Neuronal stem cell (in vitro differentiated cells): ENCODE measurements around the gene STRN4.

ENCODE experiments used
- DNase-seq: peaks from one replicate; pipeline ENCODE4 v3.0.0-alpha.2; 2013; ENCODE audit warnings: low spot score
- H2AFZ ChIP-seq: one replicate; pipeline ENCODE4 v1.6.1; 2013; ENCODE audit warnings: mild to moderate bottlenecking, low read length, inconsistent platforms
- H2AK5ac ChIP-seq: 2 replicates; pipeline ENCODE4 v1.6.1; 2013; ENCODE audit warnings: low read depth, mild to moderate bottlenecking, inconsistent platforms, low read length, moderate library complexity, mixed read lengths
- H2BK120ac ChIP-seq: 2 replicates; pipeline ENCODE4 v1.6.1; 2013; ENCODE audit warnings: low read depth, mild to moderate bottlenecking, inconsistent platforms, low read length, moderate library complexity, mixed read lengths
- H2BK12ac ChIP-seq: one replicate; pipeline ENCODE4 v1.6.1; 2013; ENCODE audit warnings: low read length, inconsistent platforms
- H2BK15ac ChIP-seq: 2 replicates; pipeline ENCODE4 v1.6.1; 2013; ENCODE audit warnings: mild to moderate bottlenecking, low read length, inconsistent platforms, mixed read lengths
- H2BK5ac ChIP-seq: one replicate; pipeline ENCODE4 v1.6.1; 2013; ENCODE audit warnings: inconsistent platforms, mild to moderate bottlenecking, low read length, moderate library complexity
- H3K14ac ChIP-seq: one replicate; pipeline ENCODE4 v1.6.1; 2013; ENCODE audit warnings: low read length, inconsistent platforms
- H3K18ac ChIP-seq: 2 replicates; pipeline ENCODE4 v1.6.1; 2013; ENCODE audit warnings: low read length, inconsistent platforms
- H3K23ac ChIP-seq: 2 replicates; pipeline ENCODE4 v1.6.1; 2013; ENCODE audit warnings: low read depth, mild to moderate bottlenecking, mixed read lengths, low read length, inconsistent platforms; ENCODE audit not compliant: poor library complexity
- H3K27ac ChIP-seq: replicated peaks from 3 replicates; pipeline ENCODE4 v1.5.1; 2013; ENCODE audit warnings: low read length, inconsistent platforms
- H3K27me3 ChIP-seq, 3 experiments: 2 replicates each; pipeline ENCODE4 v1.6.1; 2013; ENCODE audit warnings: low read length in 3 of 3, mild to moderate bottlenecking in 2 of 3, inconsistent platforms in 1 of 3, low read depth in 1 of 3, mixed read lengths in 1 of 3, moderate library complexity in 1 of 3; ENCODE audit not compliant: control insufficient read depth in 3 of 3, insufficient read depth in 3 of 3
- H3K36me3 ChIP-seq, 2 donors: replicated peaks in 1 of 2; 2 replicates each; pipeline ENCODE4 v1.6.1; 2013; ENCODE audit warnings: low read length in 2 of 2; ENCODE audit not compliant: control insufficient read depth in 2 of 2, insufficient read depth in 2 of 2
- H3K4ac ChIP-seq: 2 replicates; pipeline ENCODE4 v1.6.1; 2013; ENCODE audit warnings: inconsistent platforms, mild to moderate bottlenecking, low read length, moderate library complexity
- H3K4me1 ChIP-seq, 2 donors: 1 replicate in 1 of 2; 2 replicates in 1 of 2; pipeline ENCODE4 v1.6.1; 2013; ENCODE audit warnings: low read length in 2 of 2, low read depth in 1 of 2; ENCODE audit not compliant: control insufficient read depth in 2 of 2, insufficient read depth in 1 of 2
- H3K4me2 ChIP-seq: one replicate; pipeline ENCODE4 v1.6.1; 2013; ENCODE audit warnings: mild to moderate bottlenecking, low read length, inconsistent platforms; ENCODE audit not compliant: insufficient read depth, poor library complexity, severe bottlenecking
- H3K4me3 ChIP-seq, 2 donors: 2 replicates each; pipeline ENCODE4 v1.5.1; 2013; ENCODE audit warnings: low read length in 2 of 2, mild to moderate bottlenecking in 2 of 2, inconsistent platforms in 1 of 2, moderate library complexity in 1 of 2
- H3K79me1 ChIP-seq: one replicate; pipeline ENCODE4 v1.6.1; 2013; ENCODE audit warnings: low read depth, mild to moderate bottlenecking, inconsistent platforms, low read length, moderate library complexity
- H3K9ac ChIP-seq: one replicate; pipeline ENCODE4 v1.6.1; 2013; ENCODE audit warnings: mild to moderate bottlenecking, low read depth, low read length, inconsistent platforms; ENCODE audit not compliant: poor library complexity
- H3K9me3 ChIP-seq, 2 donors: replicated peaks in 1 of 2; 2 replicates each; pipeline versions ENCODE3 to v1.6.1; 2013; ENCODE audit warnings: low read length in 2 of 2, mild to moderate bottlenecking in 2 of 2, inconsistent platforms in 1 of 2, low read depth in 1 of 2, mixed read lengths in 1 of 2, moderate library complexity in 1 of 2; ENCODE audit not compliant: control insufficient read depth in 2 of 2, insufficient read depth in 1 of 2
- H4K8ac ChIP-seq: one replicate; pipeline ENCODE4 v1.6.1; 2013; ENCODE audit warnings: low read depth, mild to moderate bottlenecking, inconsistent platforms, low read length, moderate library complexity
- H4K91ac ChIP-seq: one replicate; pipeline ENCODE4 v1.6.1; 2013; ENCODE audit warnings: low read length, low read depth, mild to moderate bottlenecking, inconsistent platforms; ENCODE audit not compliant: poor library complexity
- WGBS, 2 donors: extraction: QIAGEN DNeasy Blood & Tissue Kit; methylation state at CpG; one replicate each; pipeline ENCODE4 v1.1.7; 2013; ENCODE audit warnings: missing lambda C conversion rate in 2 of 2, mixed read lengths in 1 of 2; ENCODE audit not compliant: insufficient read length in 2 of 2, insufficient replicate concordance in 1 of 2; ENCODE audit errors: extremely low coverage in 2 of 2; 5-methylcytosine and 5-hydroxymethylcytosine counted together

STRN4 gene

GRCh38 chr19:46788262-46788967 is 42.2 kb upstream of the STRN4 start, which contains the start of gene SLC1A5:
SLC1A5 (minus strand) TSS chr19:46788594; CDS start chr19:46787965, 629 bp downstream.
- Histone ChIP-seq H2AFZ (peak within 1 kb of the TSS; percentile 84), H3K18ac (peak within 1 kb of the TSS; percentile 89), H3K9me3 (no peaks in the 10 kb centered on the region), H3K23ac (peak within 1 kb of the TSS; percentile 95), H3K4me2 (peak within 1 kb of the TSS; percentile 90), H2AK5ac (peak within 1 kb of the TSS; percentile 78), H3K36me3 (peaks cover 4 to 21% of the 10 kb centered on the region in 2 donors), H3K4me1 (peaks cover 16 to 18% of the 10 kb centered on the region in 2 donors), H2BK12ac (no peak within 1 kb of the TSS), H4K91ac (no peak within 1 kb of the TSS), H4K8ac (no peak within 1 kb of the TSS), H2BK15ac (peak within 1 kb of the TSS; percentile 24), H2BK5ac (peak within 1 kb of the TSS; percentile 93), H3K9ac (peak within 1 kb of the TSS; percentile 97), H3K79me1 (peaks cover 7% of the 10 kb centered on the region), H3K4ac (no peak within 1 kb of the TSS), H3K27me3 (no peaks in the 10 kb centered on the region), H3K27ac (peak within 1 kb of the TSS; percentile 22), H2BK120ac (no peak within 1 kb of the TSS), H3K4me3 (peak within 1 kb of the TSS; percentile 51 to 95), H3K14ac (peak within 1 kb of the TSS; percentile 40)
- peak; percentile 95 for DNase-seq
- WGBS, 2 donors: no CpG with 5 or more reads among the region's 46 CpGs

DNA sequence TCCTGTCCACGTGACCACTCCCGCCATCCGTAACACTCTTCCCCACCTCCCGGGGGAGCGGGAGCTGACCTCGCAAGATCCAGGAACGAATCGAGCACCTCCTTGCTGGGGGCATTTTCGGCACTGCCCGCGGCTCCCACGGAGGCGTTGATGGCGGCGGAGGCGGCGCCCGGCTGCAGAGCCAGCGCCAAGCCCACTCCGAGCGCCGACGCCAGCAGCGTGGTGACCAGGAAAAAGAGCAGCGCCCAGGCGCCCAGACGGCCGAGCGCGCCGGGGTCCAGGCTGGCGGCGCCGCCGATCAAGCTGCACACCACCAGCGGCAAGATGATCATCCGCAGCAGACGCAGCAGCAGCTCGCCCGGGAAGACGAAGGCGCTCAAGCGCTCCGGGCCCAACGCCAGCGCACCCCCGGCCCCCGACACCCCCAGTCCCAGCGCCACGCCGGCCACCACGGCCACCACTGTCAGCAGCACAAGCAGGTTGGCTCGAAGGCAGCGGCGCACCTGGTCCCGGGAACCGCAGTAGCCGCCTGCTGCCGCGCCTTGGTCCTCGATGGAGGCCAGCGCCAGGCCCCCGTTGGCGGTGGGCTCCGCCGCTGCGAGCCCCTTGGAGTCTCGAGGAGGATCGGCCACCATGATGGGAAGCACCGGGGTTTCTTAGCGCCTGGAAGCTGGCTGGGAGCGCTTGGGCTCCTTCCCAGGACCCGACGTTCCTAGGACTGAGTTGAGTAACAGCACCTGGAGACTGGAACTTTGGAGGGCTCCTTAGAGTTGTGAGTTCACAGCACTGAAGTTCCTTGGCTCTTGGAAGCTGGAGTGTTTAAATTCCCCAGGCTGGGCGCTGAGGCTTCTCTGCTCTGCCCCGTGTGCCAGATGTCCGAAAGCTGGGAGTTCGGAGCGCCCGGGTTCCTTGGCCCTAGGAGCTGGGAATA is 41.3 kb upstream of the STRN4 start:
- Histone ChIP-seq H3K18ac (peak overlapping the region; percentile 89), H2BK15ac (peak overlapping the region; percentile 24), H3K79me1 (peaks cover 7% of the 10 kb centered on the region), H2AFZ (peak overlapping the region; percentile 68), H3K14ac (peak overlapping the region; percentile 40), H2BK120ac (no peak overlapping the region), H3K27me3 (no peaks in the 10 kb centered on the region), H3K9me3 (no peaks in the 10 kb centered on the region), H2BK12ac (no peak overlapping the region), H3K9ac (peak overlapping the region; percentile 97), H4K91ac (no peak overlapping the region), H2AK5ac (peak overlapping the region; percentile 78), H3K4me3 (peak overlapping the region; percentile 51 to 95), H3K36me3 (peaks cover 8 to 30% of the 10 kb centered on the region in 2 donors), H3K4me1 (peaks cover 16 to 18% of the 10 kb centered on the region in 2 donors), H2BK5ac (peak overlapping the region; percentile 93), H3K23ac (peak overlapping the region; percentile 95), H3K4ac (no peak overlapping the region), H3K4me2 (peak overlapping the region; percentile 90), H3K27ac (peak overlapping the region; percentile 22), H4K8ac (no peak overlapping the region)
- no CpG with 5 or more reads among the region's 80 CpGs for WGBS, 2 donors
- peak; percentile 52 for DNase-seq

DNA sequence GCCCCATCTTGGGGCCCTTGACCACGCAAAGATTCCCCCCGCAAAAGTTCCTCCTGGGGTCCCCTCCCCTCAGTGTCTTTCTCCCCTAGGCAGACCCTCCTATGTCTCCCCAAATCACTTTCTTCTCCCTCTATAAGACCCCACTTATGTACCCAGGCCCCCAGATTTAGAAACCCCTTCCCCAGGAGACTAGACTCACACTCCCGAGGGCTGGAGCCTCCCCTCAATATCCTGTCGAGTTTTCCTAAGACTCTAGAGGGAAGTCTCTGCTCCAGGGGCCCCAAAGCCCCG is 40.7 kb upstream of the STRN4 start:
- peaks cover 16 to 18% of the 10 kb centered on the region in 2 donors for H3K4me1 ChIP-seq
- H3K4me3 ChIP-seq: peak overlapping the region; percentile 51 to 95
- peak overlapping the region; percentile 5 for H2BK15ac ChIP-seq
- H4K8ac ChIP-seq: no peak overlapping the region
- no peaks in the 10 kb centered on the region for H3K27me3 ChIP-seq
- no peak overlapping the region for H3K4ac ChIP-seq
- WGBS, 2 donors: no CpG with 5 or more reads among the region's 5 CpGs
- H3K14ac ChIP-seq: no peak overlapping the region
- H3K9ac ChIP-seq: peak overlapping the region; percentile 97
- peak overlapping the region; percentile 89 for H3K18ac ChIP-seq
- no peak overlapping the region for H2BK12ac ChIP-seq
- no peaks in the 10 kb centered on the region for H3K9me3 ChIP-seq
- H3K79me1 ChIP-seq: peaks cover 9% of the 10 kb centered on the region
- H2BK5ac ChIP-seq: peak overlapping the region; percentile 93
- H2BK120ac ChIP-seq: no peak overlapping the region
- H3K27ac ChIP-seq: peak overlapping the region; percentile 47
- peak overlapping the region; percentile 68 for H2AFZ ChIP-seq
- H2AK5ac ChIP-seq: no peak overlapping the region
- H3K4me2 ChIP-seq: peak overlapping the region; percentile 90
- DNase-seq: no peak
- H4K91ac ChIP-seq: no peak overlapping the region
- peaks cover 12 to 36% of the 10 kb centered on the region in 2 donors for H3K36me3 ChIP-seq
- no peak overlapping the region for H3K23ac ChIP-seq
